Activated CD4-positive, alpha-beta memory T cell treated with anti-CD3 and anti-CD28 coated beads, Interleukin-2, amount 10 ng/mL, durations not matched to agents 7 days and 5 days (primary cell): ENCODE data around the gene IRF2BPL. TPM values are rescaled to one million over a fixed set of nuclear protein-coding genes. Genes with fewer than 3 reads are reported as not detected.

Source experiments
- CTCF ChIA-PET: fragments of 350-600 bp; sonication (Branson Sonifier 250); formaldehyde crosslinking; loops from one replicate; lab custom pipeline; 2021; ENCODE audit warnings: antibody characterized with exemption, inconsistent platforms; lab: Charles Lee
- POLR2A ChIA-PET: fragments of 350-600 bp; sonication (Branson Sonifier 250); formaldehyde crosslinking; loops from one replicate; lab custom pipeline; 2021; ENCODE audit warnings: antibody characterized with exemption; lab: Charles Lee
- DNase-seq: peaks from one replicate; pipeline ENCODE4 v3.0.0-alpha.2; 2020
- H3K27ac Mint-ChIP-seq: one replicate; pipeline ENCODE4 v1.8.0; 2021; ENCODE audit warnings: mild to moderate bottlenecking, mixed read lengths
- H3K27me3 Mint-ChIP-seq: one replicate; pipeline ENCODE4 v1.8.0; 2021; ENCODE audit warnings: mixed read lengths
- H3K36me3 Mint-ChIP-seq: one replicate; pipeline ENCODE4 v1.8.0; 2021; ENCODE audit warnings: low read depth, mixed read lengths
- H3K4me1 Mint-ChIP-seq: one replicate; pipeline ENCODE4 v1.8.0; 2021; ENCODE audit warnings: mixed read lengths
- H3K4me3 Mint-ChIP-seq: one replicate; pipeline ENCODE4 v1.8.0; 2021; ENCODE audit warnings: mild to moderate bottlenecking, mixed read lengths
- H3K9me3 Mint-ChIP-seq: one replicate; pipeline ENCODE4 v1.8.0; 2021; ENCODE audit warnings: mixed read lengths
- total RNA-seq, 2 experiments: library from RNA; stranded (reverse); gene quantifications; one replicate each; pipeline ENCODE4 v1.2.3, GENCODE V29; 2021

Gene IRF2BPL
- total RNA-seq, 2 experiments from 2014 or later: 39.0 to 39.3 TPM

DNA sequence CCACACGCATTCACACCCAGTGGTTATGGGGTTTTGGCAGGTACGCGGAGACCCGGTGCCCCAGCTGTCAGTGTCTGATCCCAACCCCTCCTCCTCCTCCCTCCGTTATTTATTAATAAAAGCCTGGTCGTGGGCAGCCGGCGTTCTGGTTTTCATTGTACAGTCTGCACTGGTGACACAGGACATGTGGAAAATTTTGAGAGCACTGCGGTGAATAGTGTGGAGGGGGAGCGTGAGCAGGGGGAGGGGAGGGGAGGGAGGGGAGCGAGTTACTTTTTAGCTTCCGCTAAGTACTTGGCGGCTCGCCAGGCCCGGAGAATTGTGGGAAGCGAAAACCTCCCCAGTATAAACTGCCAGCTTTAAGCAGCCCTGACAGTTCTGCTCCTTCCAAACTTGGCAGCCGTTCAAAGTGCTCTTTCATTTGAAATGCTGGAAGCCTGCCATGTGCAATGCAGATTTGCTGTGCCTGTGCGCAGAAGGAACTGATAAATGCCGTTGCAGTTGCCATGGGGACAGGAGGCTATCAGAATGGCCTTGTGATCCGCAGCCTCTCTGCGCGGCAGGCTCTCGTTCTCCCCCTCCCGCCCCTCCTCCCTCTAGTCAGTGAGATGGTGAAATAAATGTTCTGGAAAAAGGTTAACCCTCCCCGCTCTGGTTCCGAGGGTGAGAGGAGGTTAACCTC, 11.7 kb upstream of the IRF2BPL start:
- no peaks in the 10 kb centered on the region for H3K9me3 Mint-ChIP-seq
- ChIA-PET POLR2A (interaction anchor here (0.8 to 13.0 kb wide), 17 partner anchors 9 to 128 kb away, joined by 3 to 229 read pairs (median 6); partner anchors contain the start of gene IRF2BPL), CTCF (interaction anchor here (1.1 to 4.2 kb wide), 9 partner anchors 12 to 131 kb away, joined by 3 to 29 read pairs (median 9); partner anchors contain the start of gene IRF2BPL)
- H3K27me3 Mint-ChIP-seq: no peaks in the 10 kb centered on the region
- H3K4me1 Mint-ChIP-seq: peaks cover 87% of the 10 kb centered on the region
- peak overlapping the region; percentile 100 for H3K27ac Mint-ChIP-seq
- peak; percentile 92 for DNase-seq
- no peaks in the 10 kb centered on the region for H3K36me3 Mint-ChIP-seq
- H3K4me3 Mint-ChIP-seq: peak overlapping the region; percentile 63

DNA sequence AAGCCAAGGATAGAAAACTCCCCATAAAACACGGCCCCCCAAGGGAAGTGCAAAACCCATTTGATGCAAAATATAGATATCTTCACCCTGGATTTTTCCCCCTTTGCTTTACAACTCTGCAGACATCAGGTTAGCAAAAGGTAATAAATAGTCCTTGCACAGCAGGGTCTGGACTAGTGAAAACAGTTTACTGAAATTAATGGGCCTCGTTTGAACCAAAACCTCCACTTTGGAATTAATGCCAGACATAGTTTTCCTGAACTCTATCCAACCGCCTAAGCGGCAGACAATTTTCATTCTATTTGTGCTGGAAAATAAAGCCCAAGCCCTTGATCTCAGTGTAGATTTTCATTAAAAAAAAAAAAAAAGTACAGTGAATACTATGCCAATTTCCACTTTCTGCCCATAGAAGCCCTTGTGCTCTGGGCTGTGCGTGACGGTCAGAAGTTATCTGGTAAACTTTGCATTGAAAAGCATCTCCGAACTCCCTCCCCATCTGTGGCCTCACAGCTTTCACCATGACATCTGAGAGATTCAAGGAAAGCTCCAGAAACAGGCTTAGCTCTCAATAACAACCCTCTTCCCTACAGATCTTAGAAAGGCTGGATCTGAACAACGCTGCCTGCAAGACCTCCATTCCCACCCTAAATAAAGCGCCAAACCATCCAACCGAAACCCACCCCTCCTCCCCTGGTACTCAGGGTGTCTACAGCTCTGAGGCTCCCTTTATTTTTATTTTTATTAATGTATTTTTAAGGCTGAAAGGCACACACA, 11.0 kb upstream of the IRF2BPL start:
- ChIA-PET POLR2A (interaction anchor here (1.0 to 13.0 kb wide), 15 partner anchors 10 to 127 kb away, joined by 3 to 229 read pairs (median 6); partner anchors contain the start of gene IRF2BPL), CTCF (interaction anchor here (0.6 to 4.2 kb wide), 10 partner anchors 11 to 131 kb away, joined by 3 to 29 read pairs (median 6); partner anchors contain the start of gene IRF2BPL)
- Mint-ChIP-seq H3K4me3 (peak overlapping the region; percentile 63), H3K27me3 (no peaks in the 10 kb centered on the region), H3K9me3 (no peaks in the 10 kb centered on the region), H3K4me1 (peaks cover 90% of the 10 kb centered on the region), H3K27ac (peak overlapping the region; percentile 100), H3K36me3 (no peaks in the 10 kb centered on the region)
- no peak for DNase-seq

DNA sequence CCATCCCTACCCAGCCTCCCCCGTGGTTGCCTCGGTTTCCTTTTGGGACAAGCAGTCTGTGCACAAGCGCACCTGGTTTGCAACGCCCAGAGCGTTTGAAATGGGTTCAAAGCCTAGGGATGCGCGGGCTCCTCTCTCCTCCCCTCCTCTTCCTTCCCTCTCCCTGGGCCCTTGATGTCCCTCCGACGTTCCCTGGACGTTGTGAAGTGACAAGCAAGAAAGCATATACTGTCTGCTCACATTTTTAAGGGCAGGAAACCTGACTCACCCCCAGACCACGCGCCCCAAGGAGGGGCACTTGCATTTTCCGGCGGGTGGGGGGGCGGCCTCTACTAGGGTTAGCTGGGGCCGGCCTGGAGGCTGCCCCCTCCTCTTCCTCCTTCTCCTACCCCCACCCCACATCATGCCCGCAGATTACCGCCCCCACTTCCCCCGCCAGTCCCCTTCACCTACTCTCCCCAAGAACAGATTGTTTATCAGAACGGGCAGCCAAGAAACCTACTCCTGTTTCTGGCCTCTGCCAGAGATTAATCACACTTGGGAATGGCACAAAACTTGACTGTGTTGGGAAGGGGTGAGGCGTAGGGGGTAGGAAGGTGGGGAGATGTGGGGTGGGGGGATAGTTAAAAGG, 9.5 kb upstream of the IRF2BPL start:
- Mint-ChIP-seq H3K4me3 (peak overlapping the region; percentile 42), H3K9me3 (no peaks in the 10 kb centered on the region), H3K36me3 (no peaks in the 10 kb centered on the region), H3K27me3 (no peaks in the 10 kb centered on the region), H3K4me1 (peaks cover 84% of the 10 kb centered on the region), H3K27ac (peak overlapping the region; percentile 100)
- POLR2A ChIA-PET: interaction anchor here (1.1 to 13.0 kb wide), 4 partner anchors 10 to 83 kb away, joined by 3 to 229 read pairs (median 16); partner anchors contain the start of gene IRF2BPL
- CTCF ChIA-PET: interaction anchor here (1.8 to 3.0 kb wide), 2 partner anchors 9 to 15 kb away, joined by 6 to 28 read pairs; partner anchors contain the start of gene IRF2BPL
- DNase-seq: peak; percentile 64

DNA sequence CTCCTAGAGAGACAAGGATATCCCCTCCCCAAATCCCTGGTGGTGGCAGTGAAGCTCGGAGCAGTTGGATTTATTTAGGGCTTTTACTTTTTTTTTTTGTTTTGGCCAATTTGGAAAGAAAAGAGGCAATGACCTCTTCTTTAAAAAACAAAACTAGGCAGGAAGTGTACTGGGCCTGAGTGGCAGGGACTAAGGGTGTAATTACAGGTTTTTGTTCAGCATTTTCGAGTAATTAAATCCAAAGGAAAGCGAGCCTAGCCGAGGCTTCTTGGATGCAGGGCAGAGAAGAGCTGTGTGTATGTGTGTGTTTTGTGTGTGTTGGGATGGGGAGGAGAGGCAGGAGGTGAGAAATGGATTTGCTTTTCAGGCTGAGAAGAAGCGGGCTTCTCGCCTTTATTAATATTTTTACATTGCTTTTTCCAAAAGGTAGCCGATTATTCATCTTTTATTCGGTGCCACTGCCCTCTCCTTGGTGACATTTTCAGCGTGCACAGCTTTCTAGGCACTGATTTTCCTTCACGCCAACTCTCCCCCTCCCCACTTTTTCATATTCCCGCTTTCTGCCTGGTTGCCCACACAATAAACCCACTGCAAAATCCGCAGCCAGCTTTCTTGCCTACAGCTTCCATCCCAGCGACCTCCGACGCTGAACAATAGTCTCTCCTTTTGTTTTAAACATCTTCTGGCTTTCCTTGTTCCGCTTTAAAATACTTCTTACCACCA, 8.9 kb upstream of the IRF2BPL start:
- Mint-ChIP-seq H3K36me3 (no peaks in the 10 kb centered on the region), H3K4me1 (peaks cover 84% of the 10 kb centered on the region), H3K27ac (peak overlapping the region; percentile 100), H3K9me3 (no peaks in the 10 kb centered on the region), H3K27me3 (no peaks in the 10 kb centered on the region), H3K4me3 (peak overlapping the region; percentile 42)
- DNase-seq: no peak
- POLR2A ChIA-PET: interaction anchor here (2.1 to 13.0 kb wide), 2 partner anchors 9 to 76 kb away, joined by 12 to 229 read pairs; partner anchors contain the start of gene IRF2BPL
- CTCF ChIA-PET: interaction anchor here (1.1 to 1.8 kb wide), 3 partner anchors 16 to 76 kb away, joined by 4 to 6 read pairs (median 6); no protein-coding TSS in a partner anchor

DNA sequence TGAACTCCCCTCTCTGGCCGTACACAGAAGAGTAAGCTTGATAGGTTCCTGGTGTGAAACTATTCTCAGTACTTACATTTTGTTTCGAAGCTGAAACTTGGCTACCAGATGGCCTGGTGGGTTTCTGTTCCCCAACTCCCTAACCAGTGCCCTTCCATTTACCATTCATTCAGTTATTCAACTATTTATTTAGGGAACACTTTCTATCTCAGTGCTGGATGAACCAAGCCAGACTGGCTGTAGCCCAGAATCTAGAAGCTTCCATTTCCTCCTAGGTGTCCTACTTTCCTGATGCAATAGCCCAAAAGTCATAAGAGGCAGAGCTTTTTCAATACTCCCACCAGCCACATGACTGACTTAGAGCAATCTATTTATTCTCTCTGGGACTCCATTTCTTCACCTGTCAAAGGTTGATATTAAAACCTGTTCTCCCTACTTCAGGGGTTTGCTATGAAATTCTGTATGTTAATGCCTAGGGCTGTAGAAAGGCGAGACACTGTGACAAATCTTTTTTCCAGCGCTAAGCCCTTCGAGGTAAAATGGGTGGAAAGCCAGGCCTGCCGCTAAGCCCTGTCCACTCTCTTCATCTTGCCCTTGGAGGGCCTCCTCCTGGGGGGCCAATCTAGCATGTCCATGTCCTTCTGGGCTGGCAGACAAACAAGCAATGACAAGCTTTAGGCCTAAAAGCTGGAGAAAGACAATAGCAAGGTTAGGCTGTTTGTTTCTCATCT, 8.1 kb upstream of the IRF2BPL start:
- Mint-ChIP-seq H3K9me3 (no peaks in the 10 kb centered on the region), H3K36me3 (peaks cover 3% of the 10 kb centered on the region), H3K4me3 (no peak overlapping the region), H3K4me1 (peaks cover 84% of the 10 kb centered on the region), H3K27me3 (no peaks in the 10 kb centered on the region), H3K27ac (peak overlapping the region; percentile 67)
- DNase-seq: no peak
- POLR2A ChIA-PET: interaction anchor here (0.8 to 13.0 kb wide), 5 partner anchors 9 to 119 kb away, joined by 3 to 229 read pairs (median 8); partner anchors contain the start of gene IRF2BPL
- CTCF ChIA-PET: interaction anchor here (0.8 to 2.0 kb wide), 5 partner anchors 16 to 123 kb away, joined by 4 to 6 read pairs (median 5); no protein-coding TSS in a partner anchor

DNA sequence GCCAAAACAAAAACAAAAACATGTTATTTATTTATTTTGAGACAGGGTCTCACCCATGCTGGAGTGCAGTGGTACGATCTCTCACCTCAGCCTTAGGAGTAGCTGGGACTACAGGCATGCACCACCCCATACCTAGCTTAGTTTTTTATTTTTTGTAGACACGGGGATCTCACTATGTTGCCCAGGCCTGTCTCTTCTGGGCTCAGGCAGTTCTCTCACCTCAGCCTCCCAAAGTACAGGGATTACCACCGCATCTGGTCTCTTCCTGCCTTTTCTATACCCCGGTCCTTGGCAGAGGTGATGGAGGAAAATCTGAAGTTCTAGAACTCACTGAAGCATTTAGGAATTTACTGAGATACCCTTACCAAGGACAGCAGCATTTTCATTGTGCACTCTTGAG, 6.8 kb upstream of the IRF2BPL start:
- no peaks in the 10 kb centered on the region for H3K9me3 Mint-ChIP-seq
- no peaks in the 10 kb centered on the region for H3K27me3 Mint-ChIP-seq
- POLR2A ChIA-PET: interaction anchor here (3.7 to 13.0 kb wide), 3 partner anchors 7 to 79 kb away, joined by 18 to 229 read pairs (median 34); partner anchors contain the start of gene IRF2BPL
- CTCF ChIA-PET: interaction anchor here (0.7 to 4.2 kb wide), 5 partner anchors 11 to 122 kb away, joined by 3 to 18 read pairs (median 10); no protein-coding TSS in a partner anchor
- H3K36me3 Mint-ChIP-seq: peaks cover 7% of the 10 kb centered on the region
- no peak overlapping the region for H3K4me3 Mint-ChIP-seq
- peaks cover 79% of the 10 kb centered on the region for H3K4me1 Mint-ChIP-seq
- H3K27ac Mint-ChIP-seq: no peak overlapping the region
- no peak for DNase-seq

DNA sequence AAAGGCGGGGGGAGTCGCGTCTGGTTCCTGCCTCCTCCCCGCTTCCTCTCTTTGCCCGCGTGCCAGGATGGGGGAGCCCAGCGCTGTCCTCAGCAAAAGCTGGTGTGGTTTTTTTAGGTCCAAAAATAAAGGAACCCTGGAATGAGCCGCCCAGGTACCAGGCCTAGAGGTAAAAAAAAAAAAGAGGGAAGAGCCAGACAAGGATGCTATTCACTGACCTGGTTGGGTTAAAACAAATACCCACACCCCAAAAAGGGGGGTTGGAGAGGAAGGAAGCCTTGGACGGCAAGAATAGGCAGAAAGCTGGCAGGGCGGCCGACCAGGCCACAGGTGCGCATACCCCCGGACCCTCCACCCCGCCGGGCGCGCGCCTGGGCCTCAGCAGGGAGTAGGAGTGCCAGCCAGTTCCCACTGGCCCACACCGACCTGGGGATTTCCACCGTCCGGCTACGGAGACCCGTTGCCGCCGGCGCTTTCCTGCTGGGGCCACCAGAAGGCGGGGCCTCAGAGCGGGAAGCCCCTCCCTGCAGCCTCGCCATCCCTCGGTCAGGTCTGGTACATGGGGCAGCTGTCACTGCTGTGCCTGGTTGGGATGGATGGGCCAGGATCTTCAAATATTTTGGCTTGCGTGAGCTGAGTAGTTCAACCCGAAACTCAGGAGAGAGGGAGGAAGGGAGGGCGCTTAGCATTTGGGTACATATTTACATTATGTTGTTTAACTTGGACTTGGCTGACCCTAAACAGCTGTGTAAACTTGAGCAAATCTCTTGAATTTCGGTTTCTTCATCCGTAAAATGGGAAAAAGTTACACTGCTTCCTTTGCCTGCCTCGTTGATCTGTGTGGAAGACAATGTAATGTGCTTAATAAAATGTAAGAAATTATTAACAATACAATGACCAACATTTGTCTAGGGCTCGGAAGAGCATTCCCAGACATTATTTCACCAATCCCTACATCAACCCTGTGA, 5.4 kb upstream of the IRF2BPL start:
- H3K36me3 Mint-ChIP-seq: peaks cover 10% of the 10 kb centered on the region

DNA sequence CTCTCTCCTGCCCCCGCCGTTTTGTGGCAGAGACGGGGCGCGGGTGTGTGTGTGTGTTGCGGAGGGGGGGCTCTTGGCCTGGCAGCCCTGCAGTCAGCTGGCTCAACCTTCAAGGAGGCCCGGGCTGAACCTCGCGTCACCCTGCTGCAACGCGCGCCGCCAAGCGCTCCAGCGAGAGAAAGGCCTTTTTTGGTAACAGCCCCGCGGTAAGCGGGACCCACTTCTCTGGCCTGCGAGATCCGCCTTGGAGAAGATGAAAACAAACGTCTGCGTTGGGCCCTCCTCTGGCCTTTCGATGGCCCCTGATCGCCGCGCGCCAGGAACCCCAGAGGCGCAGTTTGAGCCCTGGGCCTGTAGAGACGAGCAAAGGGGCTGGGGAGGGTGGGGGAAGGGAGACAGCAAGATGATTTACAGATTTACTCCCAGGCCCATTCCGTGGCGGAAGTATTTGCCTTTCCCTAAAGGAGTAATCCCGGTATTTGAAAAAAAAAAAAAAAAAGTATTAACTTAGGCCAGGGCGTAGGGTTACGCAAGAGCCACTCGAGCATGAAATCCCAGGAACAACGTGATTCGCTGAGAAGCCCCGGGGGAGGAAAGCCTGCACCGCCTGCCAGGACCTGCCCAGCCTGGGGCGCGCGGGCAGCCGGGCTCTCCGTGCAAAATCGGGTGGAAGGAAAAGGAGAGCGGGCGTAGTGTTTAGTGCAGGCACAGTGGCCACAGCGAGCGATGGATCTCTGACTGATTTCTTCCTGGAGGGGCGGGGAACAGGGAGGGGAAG, 4.5 kb upstream of the IRF2BPL start:
- ChIA-PET POLR2A (interaction anchor here (0.7 to 13.6 kb wide), 16 partner anchors 9 to 124 kb away, joined by 3 to 229 read pairs (median 5); no protein-coding TSS in a partner anchor), CTCF (interaction anchor here (0.7 to 4.2 kb wide), 11 partner anchors 9 to 124 kb away, joined by 3 to 18 read pairs (median 5); no protein-coding TSS in a partner anchor)
- Mint-ChIP-seq H3K9me3 (no peaks in the 10 kb centered on the region), H3K4me1 (peaks cover 73% of the 10 kb centered on the region), H3K27ac (peak overlapping the region; percentile 94), H3K27me3 (no peaks in the 10 kb centered on the region), H3K4me3 (peak overlapping the region; percentile 85), H3K36me3 (peaks cover 13% of the 10 kb centered on the region)
- DNase-seq: peak; percentile 85

More for the DNA sequence above, 5.4 kb upstream of the IRF2BPL start:
- no peaks in the 10 kb centered on the region for H3K27me3 Mint-ChIP-seq
- peaks cover 79% of the 10 kb centered on the region for H3K4me1 Mint-ChIP-seq
- POLR2A ChIA-PET: interaction anchor here (0.8 to 13.6 kb wide), 12 partner anchors 8 to 160 kb away, joined by 3 to 229 read pairs (median 6); no protein-coding TSS in a partner anchor
- H3K27ac Mint-ChIP-seq: peak overlapping the region; percentile 94
- no peaks in the 10 kb centered on the region for H3K9me3 Mint-ChIP-seq
- DNase-seq: peak; percentile 83
- H3K4me3 Mint-ChIP-seq: peak overlapping the region; percentile 85
- CTCF ChIA-PET: interaction anchor here (0.7 to 4.2 kb wide), 7 partner anchors 10 to 137 kb away, joined by 3 to 18 read pairs (median 8); no protein-coding TSS in a partner anchor

DNA sequence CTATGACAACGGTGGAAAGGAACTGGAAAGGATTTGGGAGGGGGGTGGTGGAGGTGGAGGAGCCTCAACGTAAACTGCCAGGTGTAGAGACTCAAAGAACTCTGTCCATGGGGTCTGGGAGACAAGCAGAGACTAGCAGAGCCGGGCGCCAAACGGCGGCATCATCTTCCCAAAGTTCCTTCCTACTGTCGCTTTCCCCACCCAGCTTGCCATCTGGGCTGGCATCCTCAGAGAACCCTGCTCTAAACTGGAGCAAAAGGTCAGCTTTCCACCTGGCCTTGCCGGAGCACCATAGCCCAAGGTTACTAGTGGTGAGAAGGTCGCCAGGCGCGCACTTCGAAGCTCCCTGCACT, 4.0 kb upstream of the IRF2BPL start:
- Mint-ChIP-seq H3K27ac (peak overlapping the region; percentile 94), H3K36me3 (peaks cover 13% of the 10 kb centered on the region), H3K9me3 (no peaks in the 10 kb centered on the region), H3K4me3 (peak overlapping the region; percentile 85), H3K4me1 (peaks cover 68% of the 10 kb centered on the region), H3K27me3 (no peaks in the 10 kb centered on the region)
- ChIA-PET POLR2A (interaction anchor here (0.7 to 13.6 kb wide), 12 partner anchors 8 to 123 kb away, joined by 3 to 229 read pairs (median 4); no protein-coding TSS in a partner anchor), CTCF (interaction anchor here (0.7 to 4.2 kb wide), 7 partner anchors 8 to 77 kb away, joined by 3 to 18 read pairs (median 4); no protein-coding TSS in a partner anchor)
- no peak for DNase-seq
